NCI-H69 (cell line): ENCODE measurements around the gene KAZN.

Experiments
- DNase-seq: peaks from one replicate; lab custom pipeline; 2025; lab: John Stamatoyannopoulos, UW

KAZN gene

GRCh38 chr1:14937288-14937949 is 338.9 kb downstream of the KAZN start:
- peak; percentile 88 for DNase-seq

GRCh38 chr1:14939527-14940284 is 341.2 kb downstream of the KAZN start:
- DNase-seq, result no peak

GRCh38 chr1:14940285-14940870 is 341.9 kb downstream of the KAZN start:
- DNase-seq, result no peak

GRCh38 chr1:14941864-14942263 is 343.4 kb downstream of the KAZN start:
- DNase-seq, result no peak

- DNase-seq, result no peak
These were observed 346.0 kb downstream of the KAZN start for GRCh38 chr1:14944471-14944985.

GRCh38 chr1:14945132-14946010 is 346.9 kb downstream of the KAZN start:
- peak; percentile 12 for DNase-seq

- no peak for DNase-seq
These were observed 347.5 kb downstream of the KAZN start for GRCh38 chr1:14946011-14946359.

- DNase-seq, result no peak
These were observed 348.3 kb downstream of the KAZN start for GRCh38 chr1:14946684-14947238.

- DNase-seq, result peak; percentile 45
These were observed 348.9 kb downstream of the KAZN start for GRCh38 chr1:14947421-14947820.

- DNase-seq, result no peak
These were observed 349.7 kb downstream of the KAZN start for GRCh38 chr1:14948112-14948652.

GRCh38 chr1:14949270-14949835 is 350.9 kb downstream of the KAZN start:
- no peak for DNase-seq

- DNase-seq, result peak; percentile 17
These were observed 351.6 kb downstream of the KAZN start for GRCh38 chr1:14949836-14950713.

- DNase-seq, result no peak
These were observed 353.3 kb downstream of the KAZN start for GRCh38 chr1:14951766-14952165.

GRCh38 chr1:14952626-14953314 is 354.3 kb downstream of the KAZN start:
- DNase-seq, result no peak

- DNase-seq, result no peak
These were observed 355.7 kb downstream of the KAZN start for GRCh38 chr1:14954210-14954609.

- DNase-seq, result no peak
These were observed 356.4 kb downstream of the KAZN start for GRCh38 chr1:14954930-14955329.

- DNase-seq, result peak; percentile 18
These were observed 356.9 kb downstream of the KAZN start for GRCh38 chr1:14955402-14955801.

GRCh38 chr1:14955976-14956375 is 357.5 kb downstream of the KAZN start:
- no peak for DNase-seq

- no peak for DNase-seq
These were observed 358.2 kb downstream of the KAZN start for GRCh38 chr1:14956579-14957195.
